SK-N-SH treated with all-trans-retinoic acid at 6 μM for 48 hours (cell line): ENCODE results near the gene TRAPPC6A.

ENCODE experiments used
- ATAC-seq: fragments of 200-7000 bp; cut with Tn5 transposase; 3 replicates; pipeline ENCODE4 v1.9.1; 2020; ENCODE audit warnings: mild to moderate bottlenecking, moderate library complexity
- BACH2 ChIP-seq: fragments of 250-450 bp; sonication (Bioruptor Pico); IDR thresholded peaks from 2 replicates; pipeline ENCODE4 v1.9.0; 2021; ENCODE audit warnings: mild to moderate bottlenecking, borderline replicate concordance
- CREB5 ChIP-seq: fragments of 250-450 bp; sonication (Bioruptor Pico); IDR thresholded peaks from 2 replicates; pipeline ENCODE4 v1.5.1; 2020; ENCODE audit warnings: low read depth, mild to moderate bottlenecking, moderate library complexity
- CSDC2 ChIP-seq: fragments of 250-450 bp; sonication (Bioruptor Pico); IDR thresholded peaks from 2 replicates; pipeline ENCODE4 v1.5.0; 2020; ENCODE audit warnings: mild to moderate bottlenecking, moderate library complexity
- CSRNP3 ChIP-seq: fragments of 250-450 bp; sonication (Bioruptor Pico); IDR thresholded peaks from 2 replicates; pipeline ENCODE4 v1.5.1; 2021; ENCODE audit warnings: mild to moderate bottlenecking, moderate library complexity
- ESRRG ChIP-seq: fragments of 250-450 bp; sonication (Bioruptor Pico); IDR thresholded peaks from 2 replicates; pipeline ENCODE4 v1.6.1; 2021; ENCODE audit warnings: mild to moderate bottlenecking
- ISL1 ChIP-seq: fragments of 250-450 bp; sonication (Bioruptor Pico); IDR thresholded peaks from 2 replicates; pipeline ENCODE4 v2.1.2; 2022; ENCODE audit warnings: mild to moderate bottlenecking, moderate library complexity
- OSR1 ChIP-seq: fragments of 250-450 bp; sonication (Bioruptor Pico); IDR thresholded peaks from 2 replicates; pipeline ENCODE4 v1.8.0; 2022; ENCODE audit warnings: moderate library complexity, mild to moderate bottlenecking, inconsistent platforms
- PATZ1 ChIP-seq: fragments of 250-450 bp; sonication (Bioruptor Pico); IDR thresholded peaks from 2 replicates; pipeline ENCODE4 v1.8.0; 2020; ENCODE audit warnings: mild to moderate bottlenecking, moderate library complexity, borderline replicate concordance
- POU6F1 ChIP-seq: fragments of 250-450 bp; sonication (Bioruptor Pico); IDR thresholded peaks from 2 replicates; pipeline ENCODE4 v1.8.0; 2021; ENCODE audit warnings: low read depth, mild to moderate bottlenecking, moderate library complexity, borderline replicate concordance
- PPARA ChIP-seq: fragments of 250-450 bp; sonication (Bioruptor Pico); IDR thresholded peaks from 2 replicates; pipeline ENCODE4 v1.5.0; 2020; ENCODE audit warnings: mild to moderate bottlenecking, borderline replicate concordance
- SNAI2 ChIP-seq: fragments of 250-450 bp; sonication (Bioruptor Pico); IDR thresholded peaks from 2 replicates; pipeline ENCODE4 v1.5.0; 2020; ENCODE audit warnings: mild to moderate bottlenecking, moderate library complexity
- TCF4 ChIP-seq: fragments of 250-450 bp; sonication (Bioruptor Pico); IDR thresholded peaks from 2 replicates; pipeline ENCODE4 v1.8.0; 2021; ENCODE audit warnings: mild to moderate bottlenecking, moderate library complexity, borderline replicate concordance
- TOX ChIP-seq: fragments of 250-450 bp; sonication (Bioruptor Pico); IDR thresholded peaks from 2 replicates; pipeline ENCODE4 v1.8.0; 2021; ENCODE audit warnings: mild to moderate bottlenecking, moderate library complexity, borderline replicate concordance
- TSHZ2 ChIP-seq: fragments of 250-450 bp; sonication (Bioruptor Pico); IDR thresholded peaks from 2 replicates; pipeline ENCODE4 v1.5.0; 2020; ENCODE audit warnings: mild to moderate bottlenecking, moderate library complexity
- ZC3H10 ChIP-seq: fragments of 250-450 bp; sonication (Bioruptor Pico); IDR thresholded peaks from 2 replicates; pipeline ENCODE4 v1.5.1; 2021; ENCODE audit warnings: mild to moderate bottlenecking, moderate library complexity
- ZFP3 ChIP-seq: fragments of 250-450 bp; sonication (Bioruptor Pico); IDR thresholded peaks from 2 replicates; pipeline ENCODE4 v1.5.0; 2020; ENCODE audit warnings: mild to moderate bottlenecking, moderate library complexity
- ZFP30 ChIP-seq: fragments of 450-650 bp; formaldehyde crosslinking; IDR thresholded peaks from 2 replicates; pipeline ENCODE4 v1.5.0; 2022; ENCODE audit warnings: mild to moderate bottlenecking, moderate library complexity
- ZNF565 ChIP-seq: fragments of 450-650 bp; formaldehyde crosslinking; conservative IDR thresholded peaks from 2 replicates; pipeline ENCODE4 v1.5.0; 2020; ENCODE audit warnings: low read depth, mild to moderate bottlenecking, moderate library complexity
- ZNF70 ChIP-seq: fragments of 450-650 bp; formaldehyde crosslinking; IDR thresholded peaks from 2 replicates; pipeline ENCODE4 v1.5.0; 2020; ENCODE audit warnings: mild to moderate bottlenecking, moderate library complexity
- ZNF8 ChIP-seq: fragments of 450-650 bp; formaldehyde crosslinking; IDR thresholded peaks from 2 replicates; pipeline ENCODE4 v1.5.0; 2020; ENCODE audit warnings: mild to moderate bottlenecking, moderate library complexity

Gene TRAPPC6A

GRCh38 chr19:45128146-45128545 lies 49.9 kb downstream of the TRAPPC6A start:
- TF ChIP-seq BACH2 (CRISPR knock-in tag) (no peak), TSHZ2 (no peak), POU6F1 (CRISPR knock-in tag) (no peak), ZC3H10 (CRISPR knock-in tag) (no peak), OSR1 (CRISPR knock-in tag) (no peak), TCF4 (CRISPR knock-in tag) (no peak), ZFP30 (CRISPR knock-in tag) (no peak), SNAI2 (CRISPR knock-in tag) (no peak), PATZ1 (CRISPR knock-in tag) (no peak), CREB5 (no peak), CSRNP3 (CRISPR knock-in tag) (no peak), ISL1 (CRISPR knock-in tag) (no peak), ZNF565 (no peak), ZNF70 (CRISPR knock-in tag) (no peak), PPARA (no peak), ZNF8 (CRISPR knock-in tag) (no peak)
- ATAC-seq = no peak

- no peak for TF ChIP-seq ZNF565
- no peak for TF ChIP-seq ZFP30 (CRISPR knock-in tag)
- no peak for TF ChIP-seq PPARA
- no peak for TF ChIP-seq TCF4 (CRISPR knock-in tag)
- TF ChIP-seq ISL1 (CRISPR knock-in tag) = no peak
- no peak for TF ChIP-seq ZFP3 (CRISPR knock-in tag)
- TF ChIP-seq TOX (CRISPR knock-in tag) = no peak
- no peak for TF ChIP-seq BACH2 (CRISPR knock-in tag)
- no peak for TF ChIP-seq CSDC2 (CRISPR knock-in tag)
- TF ChIP-seq POU6F1 (CRISPR knock-in tag) = no peak
- TF ChIP-seq ESRRG (CRISPR knock-in tag) = no peak
- TF ChIP-seq, all 23 proteins: peak for 0
- ATAC-seq = no peak
Measured at GRCh38 chr19:45126654-45127053, 51.4 kb downstream of the TRAPPC6A start.
